Measurements from ENCODE around the gene CNTLN. TPM values are rescaled to one million over a fixed set of nuclear protein-coding genes. Genes with fewer than 3 reads are reported as not detected.

The CNTLN gene
- total and polyA plus RNA-seq, 2 of the 8 experiments (the other 6 are each of a cell fraction or from before 2014, with no cell fraction given): 4.8 to 10.8 TPM

DNA sequence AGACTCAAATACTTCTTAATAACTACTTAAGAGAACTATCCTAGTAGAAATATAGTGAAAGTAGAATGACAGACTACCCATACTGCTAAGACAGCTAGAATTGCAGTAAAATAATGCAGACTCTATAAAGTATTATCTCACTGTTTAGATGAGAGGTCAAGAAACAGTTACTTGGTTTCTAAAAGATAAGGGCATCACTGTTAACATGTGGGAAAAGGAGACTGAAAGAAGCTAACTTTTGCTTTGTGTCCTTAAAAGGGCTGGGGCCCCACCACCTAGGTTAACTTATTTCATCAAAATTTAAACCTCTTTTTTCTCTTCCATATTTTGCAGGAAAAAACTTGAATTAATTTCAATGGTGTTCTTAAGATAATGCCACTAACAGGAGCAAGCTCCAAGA is 204.3 kb downstream of the CNTLN start:
- POLR2A ChIA-PET (ENCODE audit: partially characterized antibody): no interaction called here
- no peak overlapping the region for H3K4ac ChIP-seq (replicated peaks; ENCODE audit: insufficient read length, low read depth, low read length)
- TF ChIP-seq KDM4A (IDR thresholded peaks at IDR 0.05; ENCODE audit: low read depth, low read length, severe bottlenecking) (no peak), CTCF (IDR thresholded peaks at IDR 0.05; ENCODE audit: control extremely low read depth in 1 of 3, insufficient read depth in 1 of 3, low read depth in 1 of 3, low read length in 3 of 3) (no peak), KDM1A (IDR thresholded peaks at IDR 0.05; ENCODE audit: borderline replicate concordance, low read length) (no peak)
- TF ChIP-seq, protein P1, sequence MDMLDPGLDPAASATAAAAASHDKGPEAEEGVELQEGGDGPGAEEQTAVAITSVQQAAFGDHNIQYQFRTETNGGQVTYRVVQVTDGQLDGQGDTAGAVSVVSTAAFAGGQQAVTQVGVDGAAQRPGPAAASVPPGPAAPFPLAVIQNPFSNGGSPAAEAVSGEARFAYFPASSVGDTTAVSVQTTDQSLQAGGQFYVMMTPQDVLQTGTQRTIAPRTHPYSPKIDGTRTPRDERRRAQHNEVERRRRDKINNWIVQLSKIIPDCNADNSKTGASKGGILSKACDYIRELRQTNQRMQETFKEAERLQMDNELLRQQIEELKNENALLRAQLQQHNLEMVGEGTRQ (IDR thresholded peaks at IDR 0.05; ENCODE audit: low read length): no peak
- H3K23ac ChIP-seq (ENCODE audit: insufficient read length): no peak overlapping the region
- H3K9ac ChIP-seq (replicated peaks in 1 of 4; ENCODE audit: extremely low read depth in 1 of 4, low read depth in 3 of 4, low read length in 3 of 4): no peak overlapping the region
- H2BK12ac ChIP-seq (ENCODE audit: low read depth, low read length): no peak overlapping the region
- no peak overlapping the region for H2BK15ac ChIP-seq (ENCODE audit: low read length)
- H3K4me3 ChIP-seq (ENCODE audit: extremely low read depth in 1 of 4, insufficient read depth in 2 of 4, low read depth in 3 of 4, low read length in 4 of 4): no peak overlapping the region
- no peak overlapping the region for H2BK20ac ChIP-seq (ENCODE audit: low read length)
- no peaks in the 10 kb centered on the region; a peak in 1 of 8 replicates for H3K36me3 ChIP-seq (ENCODE audit: control insufficient read depth in 2 of 4, insufficient read depth in 4 of 4, low read length in 3 of 4)
- H3K4me2 ChIP-seq (ENCODE audit: insufficient read depth in 1 of 2, low read depth in 2 of 2, low read length in 2 of 2): no peak overlapping the region
- H3K79me1 ChIP-seq (ENCODE audit: low read depth, low read length): no peaks in the 10 kb centered on the region
- H4K8ac ChIP-seq (ENCODE audit: extremely low read depth, insufficient read depth, low read length): no peak overlapping the region
- no peak overlapping the region for H2AK5ac ChIP-seq (ENCODE audit: low read depth, low read length)
- FAIRE-seq: no peak
- H3K9me3 ChIP-seq (ENCODE audit: insufficient read depth in 2 of 2, low read depth in 1 of 2, low read length in 1 of 2): no peaks in the 10 kb centered on the region
- no peak overlapping the region for H2AFZ ChIP-seq (ENCODE audit: low read length)
- H3K4me1 ChIP-seq (replicated peaks in 1 of 4; ENCODE audit: control insufficient read depth in 3 of 4, insufficient read depth in 4 of 4, low read length in 3 of 4): no peaks in the 10 kb centered on the region; a peak in 1 of 7 replicates
- H3K27me3 ChIP-seq (replicated peaks in 1 of 4; ENCODE audit: control insufficient read depth in 3 of 4, extremely low read depth in 1 of 4, insufficient read depth in 3 of 4, low read length in 3 of 4): no peaks in the 10 kb centered on the region
- no peaks in the 10 kb centered on the region for H3K23me2 ChIP-seq (ENCODE audit: low read depth, low read length)
- no peaks in the 10 kb centered on the region for H4K20me1 ChIP-seq (replicated peaks in 1 of 2; ENCODE audit: control insufficient read depth in 1 of 2, insufficient read depth in 2 of 2, low read length in 2 of 2)
- no peak overlapping the region for H4K5ac ChIP-seq (ENCODE audit: insufficient read length, low read depth, low read length)
- no peak overlapping the region for H2BK120ac ChIP-seq (replicated peaks; ENCODE audit: low read depth, low read length)
- H3K27ac ChIP-seq (ENCODE audit: low read depth, low read length): no peak overlapping the region
- no peak overlapping the region for H2BK5ac ChIP-seq (ENCODE audit: low read depth, low read length)
- H3K14ac ChIP-seq (ENCODE audit: insufficient read length): no peak overlapping the region
- no peaks in the 10 kb centered on the region for H3K79me2 ChIP-seq (ENCODE audit: control insufficient read depth in 1 of 2, insufficient read depth in 2 of 2, low read length in 2 of 2)
- no peak overlapping the region for H3K56ac ChIP-seq (replicated peaks; ENCODE audit: insufficient read length, low read depth, low read length)
- H4K91ac ChIP-seq (replicated peaks; ENCODE audit: insufficient read length, low read length): no peak overlapping the region
- H3K18ac ChIP-seq (ENCODE audit: extremely low read depth, low read length): no peak overlapping the region
- CTCF ChIA-PET (ENCODE audit: partially characterized antibody): no interaction called here
- DNase-seq (ENCODE audit: low read depth in 1 of 2, low spot score in 2 of 2): no peak
